Hepatocyte (in vitro differentiated cells): ENCODE data around the gene GLMP.

ENCODE experiments used
- EZH2 ChIP-seq: fragments of 200-600 bp; sonication (generic); IDR thresholded peaks from 2 replicates; pipeline ENCODE4 v1.6.1; 2016; ENCODE audit warnings: antibody characterized with exemption, mild to moderate bottlenecking, borderline replicate concordance
- TF ChIP-seq, protein P1 (sequence below): fragments of 200-600 bp; sonication (generic); IDR thresholded peaks from 2 replicates; pipeline ENCODE4 v1.5.1; 2016; ENCODE audit warnings: antibody characterized with exemption, mild to moderate bottlenecking; ENCODE audit not compliant: poor library complexity

DNA sequence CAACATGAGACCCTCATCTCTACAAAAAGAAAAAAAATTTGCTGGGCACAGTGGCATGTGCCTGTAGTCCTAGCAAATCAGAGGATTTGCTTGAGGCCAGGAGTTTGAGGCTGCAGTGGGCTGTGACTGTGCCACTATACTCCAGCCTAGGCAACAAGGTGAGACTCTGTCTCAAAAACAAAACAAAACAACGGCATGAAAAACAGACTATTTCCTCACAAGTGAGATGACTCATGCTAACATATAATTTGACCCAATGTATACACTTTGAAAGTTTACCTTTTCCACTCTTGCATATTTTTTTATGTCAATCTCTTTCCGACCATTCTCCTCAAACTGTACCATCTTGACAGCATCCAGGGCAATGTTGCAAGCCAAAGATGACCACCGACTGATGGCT is 25.1 kb upstream of the GLMP start:
- TF ChIP-seq, protein P1, sequence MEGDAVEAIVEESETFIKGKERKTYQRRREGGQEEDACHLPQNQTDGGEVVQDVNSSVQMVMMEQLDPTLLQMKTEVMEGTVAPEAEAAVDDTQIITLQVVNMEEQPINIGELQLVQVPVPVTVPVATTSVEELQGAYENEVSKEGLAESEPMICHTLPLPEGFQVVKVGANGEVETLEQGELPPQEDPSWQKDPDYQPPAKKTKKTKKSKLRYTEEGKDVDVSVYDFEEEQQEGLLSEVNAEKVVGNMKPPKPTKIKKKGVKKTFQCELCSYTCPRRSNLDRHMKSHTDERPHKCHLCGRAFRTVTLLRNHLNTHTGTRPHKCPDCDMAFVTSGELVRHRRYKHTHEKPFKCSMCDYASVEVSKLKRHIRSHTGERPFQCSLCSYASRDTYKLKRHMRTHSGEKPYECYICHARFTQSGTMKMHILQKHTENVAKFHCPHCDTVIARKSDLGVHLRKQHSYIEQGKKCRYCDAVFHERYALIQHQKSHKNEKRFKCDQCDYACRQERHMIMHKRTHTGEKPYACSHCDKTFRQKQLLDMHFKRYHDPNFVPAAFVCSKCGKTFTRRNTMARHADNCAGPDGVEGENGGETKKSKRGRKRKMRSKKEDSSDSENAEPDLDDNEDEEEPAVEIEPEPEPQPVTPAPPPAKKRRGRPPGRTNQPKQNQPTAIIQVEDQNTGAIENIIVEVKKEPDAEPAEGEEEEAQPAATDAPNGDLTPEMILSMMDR: no peak
- TF ChIP-seq EZH2: no peak
